ENCODE results near the gene RUNX1. TPM values are rescaled to one million over a fixed set of nuclear protein-coding genes. Genes with fewer than 3 reads are reported as not detected.

The RUNX1 gene
- total RNA-seq, 1 experiment from 2014 or later = 0.52 TPM

DNA sequence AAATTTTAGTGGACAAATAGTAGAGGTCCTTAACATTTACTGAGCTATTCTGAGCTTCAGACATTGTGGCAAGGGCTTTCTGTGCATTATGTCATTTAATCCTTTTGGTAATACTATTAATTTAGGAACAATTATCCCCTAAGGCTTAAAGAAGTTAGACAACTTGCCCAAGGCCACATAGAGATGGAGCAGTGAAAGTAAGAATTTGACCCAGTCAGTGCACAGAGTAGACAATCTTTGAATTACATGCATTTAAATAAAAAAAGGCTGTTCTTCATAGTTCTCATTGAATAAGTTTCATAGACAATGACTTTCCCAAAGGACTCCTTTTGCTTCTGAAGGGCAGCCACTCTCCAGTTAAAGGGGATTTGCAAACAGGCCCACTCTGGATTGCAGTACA, 142.7 kb downstream of the RUNX1 start:
- no peak for DNase-seq (ENCODE audit: low spot score)
- POLR2A ChIA-PET (ENCODE audit: low non-redundant PET) = no interaction called here
- intact Hi-C loops (cut with micrococcal nuclease; ENCODE audit: unreplicated experiment) = no loop called here
- TF ChIP-seq CTCF (conservative IDR thresholded peaks at IDR 0.05; ENCODE audit: low read depth, low read length) (no peak), EZH2 (IDR thresholded peaks at IDR 0.05; ENCODE audit: borderline replicate concordance, low read depth, low read length, poor library complexity, severe bottlenecking) (no peak)
- Histone ChIP-seq H3K9me3 (ENCODE audit: low read depth, low read length, poor library complexity, severe bottlenecking) (no peaks in the 10 kb centered on the region), H3K27ac (ENCODE audit: low read depth, low read length, poor library complexity, severe bottlenecking) (no peak overlapping the region), H3K4me1 (ENCODE audit: insufficient read depth, low read length, poor library complexity, severe bottlenecking) (no peaks in the 10 kb centered on the region), H3K27me3 (replicated peaks; ENCODE audit: insufficient read depth, low read depth, low read length, poor library complexity) (peaks cover 77% of the 10 kb centered on the region), H3K4me3 (ENCODE audit: low read depth, low read length, poor library complexity, severe bottlenecking) (no peak overlapping the region), H3K36me3 (ENCODE audit: insufficient read depth, low read length, poor library complexity, severe bottlenecking) (no peaks in the 10 kb centered on the region)
- BruUV-seq (replicated peaks) = no TSS peak
- CTCF ChIA-PET = no interaction called here

- no peak for DNase-seq (ENCODE audit: low spot score)
- H3K9me3 ChIP-seq (ENCODE audit: low read depth, low read length, poor library complexity, severe bottlenecking) = no peaks in the 10 kb centered on the region
- ChIA-PET POLR2A (ENCODE audit: low non-redundant PET) (no interaction called here), CTCF (no interaction called here)
- no peak for TF ChIP-seq CTCF (conservative IDR thresholded peaks at IDR 0.05; ENCODE audit: low read depth, low read length)
- TF ChIP-seq EZH2 (IDR thresholded peaks at IDR 0.05; ENCODE audit: borderline replicate concordance, low read depth, low read length, poor library complexity, severe bottlenecking) = no peak
- H3K4me1 ChIP-seq (ENCODE audit: insufficient read depth, low read length, poor library complexity, severe bottlenecking) = no peaks in the 10 kb centered on the region
- no peak overlapping the region for H3K27ac ChIP-seq (ENCODE audit: low read depth, low read length, poor library complexity, severe bottlenecking)
- intact Hi-C loops (cut with micrococcal nuclease; ENCODE audit: unreplicated experiment) = no loop called here
- peaks cover 81% of the 10 kb centered on the region for H3K27me3 ChIP-seq (replicated peaks; ENCODE audit: insufficient read depth, low read depth, low read length, poor library complexity)
- no peaks in the 10 kb centered on the region for H3K36me3 ChIP-seq (ENCODE audit: insufficient read depth, low read length, poor library complexity, severe bottlenecking)
- no TSS peak for BruUV-seq (replicated peaks)
- H3K4me3 ChIP-seq (ENCODE audit: low read depth, low read length, poor library complexity, severe bottlenecking) = no peak overlapping the region
These were observed 143.9 kb downstream of the RUNX1 start for GRCh38 chr21:34905218-34905537.

DNA sequence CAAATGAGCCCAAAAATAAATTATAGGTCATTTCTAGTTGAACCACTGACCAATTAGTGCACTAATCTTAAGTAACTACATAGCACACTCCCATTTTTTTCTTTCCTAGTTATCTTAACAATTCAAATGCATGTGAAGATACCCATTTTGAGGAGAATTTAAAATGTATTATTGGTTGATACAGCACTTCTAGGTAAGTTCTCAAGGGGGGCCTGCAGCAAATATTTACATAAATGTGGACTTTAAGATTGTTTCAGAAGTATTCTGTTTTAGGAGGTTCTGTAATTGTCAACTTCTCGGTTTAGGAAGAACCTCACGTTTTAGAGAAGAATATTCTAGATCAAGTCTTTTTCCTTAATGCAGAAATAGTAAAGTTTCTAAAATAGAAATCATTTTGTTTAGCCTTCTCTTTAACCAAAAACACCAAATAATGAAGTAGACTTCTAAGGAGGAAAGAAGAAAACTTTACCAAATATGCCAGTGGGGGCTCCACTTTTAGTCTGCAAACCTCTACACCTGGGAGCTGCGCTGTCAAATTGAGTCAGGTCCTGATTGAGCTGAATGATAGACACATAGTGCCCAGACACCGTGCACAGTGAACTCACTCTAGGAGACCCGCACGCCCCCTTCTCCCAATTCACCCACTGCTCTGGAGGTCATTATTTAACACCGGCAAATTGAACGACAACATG, 144.4 kb downstream of the RUNX1 start:
- DNase-seq (ENCODE audit: low spot score) = no peak
- BruUV-seq (replicated peaks) = no TSS peak
- H3K27ac ChIP-seq (ENCODE audit: low read depth, low read length, poor library complexity, severe bottlenecking) = no peak overlapping the region
- TF ChIP-seq CTCF (conservative IDR thresholded peaks at IDR 0.05; ENCODE audit: low read depth, low read length) (no peak), EZH2 (IDR thresholded peaks at IDR 0.05; ENCODE audit: borderline replicate concordance, low read depth, low read length, poor library complexity, severe bottlenecking) (no peak)
- POLR2A ChIA-PET (ENCODE audit: low non-redundant PET) = no interaction called here
- H3K27me3 ChIP-seq (replicated peaks; ENCODE audit: insufficient read depth, low read depth, low read length, poor library complexity) = peaks cover 79% of the 10 kb centered on the region
- H3K9me3 ChIP-seq (ENCODE audit: low read depth, low read length, poor library complexity, severe bottlenecking) = no peaks in the 10 kb centered on the region
- CTCF ChIA-PET = no interaction called here
- intact Hi-C loops (cut with micrococcal nuclease; ENCODE audit: unreplicated experiment) = no loop called here
- no peak overlapping the region for H3K4me3 ChIP-seq (ENCODE audit: low read depth, low read length, poor library complexity, severe bottlenecking)
- no peaks in the 10 kb centered on the region for H3K36me3 ChIP-seq (ENCODE audit: insufficient read depth, low read length, poor library complexity, severe bottlenecking)
- no peaks in the 10 kb centered on the region for H3K4me1 ChIP-seq (ENCODE audit: insufficient read depth, low read length, poor library complexity, severe bottlenecking)

Data from A673 (cell line).